ENCODE measurements around the gene ARHGAP9.

GRCh38 chr12:57458665-57459054 is 21.0 kb downstream of the ARHGAP9 start:
- TF ChIP-seq RFX5 (IDR thresholded peaks at IDR 0.05; ENCODE audit: low read depth, low read length): no peak
- TF ChIP-seq CTCF (conservative IDR thresholded peaks at IDR 0.05; ENCODE audit: low read depth, low read length): no peak
- TF ChIP-seq POLR2A (IDR thresholded peaks at IDR 0.05; ENCODE audit: low read depth, low read length): no peak
- TF ChIP-seq SMC3 (IDR thresholded peaks at IDR 0.05; ENCODE audit: low read depth, low read length): no peak
- TF ChIP-seq USF2 (IDR thresholded peaks at IDR 0.05; ENCODE audit: low read depth, low read length): no peak
- TF ChIP-seq ELK1 (IDR thresholded peaks at IDR 0.05; ENCODE audit: borderline replicate concordance, low read depth, low read length): no peak
- no peak for TF ChIP-seq RAD21 (IDR thresholded peaks at IDR 0.05; ENCODE audit: low read length)
- TF ChIP-seq CEBPB (IDR thresholded peaks at IDR 0.05; ENCODE audit: low read depth, low read length): no peak
- 0 out of 2 replicates have a peak, but pooled peaks have one; percentile 32 for TF ChIP-seq CHD1 (IDR thresholded peaks at IDR 0.05; ENCODE audit: low read depth, low read length)
- no peak for TF ChIP-seq RCOR1 (IDR thresholded peaks at IDR 0.05; ENCODE audit: insufficient replicate concordance, low read length)
